Bronchial epithelial cell (primary cell): Measurements from ENCODE around the gene SEPHS1. TPM values are rescaled to one million over a fixed set of nuclear protein-coding genes. Genes with fewer than 3 reads are reported as not detected.

ENCODE experiments used
- DNase-seq: peaks from one replicate; pipeline ENCODE4 v3.0.0-alpha.2; 2010; ENCODE audit warnings: low read depth
- FAIRE-seq: peaks from 2 replicates; lab custom pipeline; 2011; peaks lifted over from hg19 to GRCh38; lab: Jason Lieb, UNC
- H3K27me3 ChIP-seq: 2 replicates; pipeline ENCODE4 v1.5.1; 2011; ENCODE audit warnings: low read length; ENCODE audit not compliant: control insufficient read depth, insufficient read depth
- H3K36me3 ChIP-seq: 2 replicates; pipeline ENCODE4 v1.5.1; 2011; ENCODE audit warnings: low read length; ENCODE audit not compliant: control insufficient read depth, insufficient read depth
- H3K4me3 ChIP-seq: 2 replicates; pipeline ENCODE4 v1.5.1; 2011; ENCODE audit warnings: mild to moderate bottlenecking, low read depth, low read length, control low read depth
- CTCF ChIP-seq: IDR thresholded peaks from 2 replicates; pipeline ENCODE4 v1.5.1; 2011; ENCODE audit warnings: mild to moderate bottlenecking, moderate library complexity, low read length, control low read depth, inconsistent platforms; ENCODE audit not compliant: insufficient read depth, severe bottlenecking
- total RNA-seq: library from RNA; depleted of rRNA; stranded (reverse); fragments of >200 nt; gene quantifications from 2 replicates; pipeline ENCODE4 v1.2.1, GENCODE V29; 2014

The SEPHS1 gene, protein sequence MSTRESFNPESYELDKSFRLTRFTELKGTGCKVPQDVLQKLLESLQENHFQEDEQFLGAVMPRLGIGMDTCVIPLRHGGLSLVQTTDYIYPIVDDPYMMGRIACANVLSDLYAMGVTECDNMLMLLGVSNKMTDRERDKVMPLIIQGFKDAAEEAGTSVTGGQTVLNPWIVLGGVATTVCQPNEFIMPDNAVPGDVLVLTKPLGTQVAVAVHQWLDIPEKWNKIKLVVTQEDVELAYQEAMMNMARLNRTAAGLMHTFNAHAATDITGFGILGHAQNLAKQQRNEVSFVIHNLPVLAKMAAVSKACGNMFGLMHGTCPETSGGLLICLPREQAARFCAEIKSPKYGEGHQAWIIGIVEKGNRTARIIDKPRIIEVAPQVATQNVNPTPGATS
- 18.7 and 22.9 TPM in 2 replicates for total RNA-seq

- H3K27me3 ChIP-seq = peaks cover 2% of the 10 kb centered on the region
- DNase-seq (peak; percentile 29), FAIRE-seq (no peak)
- TF ChIP-seq CTCF = peak; percentile 12
- H3K4me3 ChIP-seq = peak within 1 kb of the TSS; percentile 71
- peaks cover 3% of the 10 kb centered on the region for H3K36me3 ChIP-seq
Measured at GRCh38 chr10:13348216-13349017, at the start of gene SEPHS1. Gene SEPHS1, minus strand, starts transcription at chr10:13348293. Its CDS starts 3,343 bp downstream, at chr10:13344950.

GRCh38 chr10:13397052-13397451 is 49.0 kb upstream of the SEPHS1 start:
- Histone ChIP-seq H3K4me3 (no peak overlapping the region), H3K27me3 (no peaks in the 10 kb centered on the region), H3K36me3 (no peaks in the 10 kb centered on the region)
- no peak for DNase-seq
- no peak for FAIRE-seq
- no peak for TF ChIP-seq CTCF

DNA sequence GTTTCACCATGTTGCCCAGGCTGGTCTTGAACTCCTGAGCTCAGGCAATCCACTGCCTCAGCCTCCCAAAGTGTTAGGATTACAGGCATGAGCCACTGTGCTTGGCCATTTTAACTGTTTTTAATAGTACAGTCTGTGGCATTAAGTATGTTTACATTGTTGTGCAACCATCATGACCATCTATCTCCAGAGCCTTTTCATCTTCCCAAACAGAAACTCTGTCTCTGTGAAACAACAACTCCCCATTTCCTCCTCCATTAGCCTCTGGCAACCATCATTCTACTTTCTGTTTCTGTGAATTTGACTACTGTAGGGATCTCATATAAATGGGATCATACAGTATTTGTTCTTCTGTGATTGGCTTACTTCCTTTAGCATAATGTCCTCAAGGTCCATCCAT is 48.3 kb upstream of the SEPHS1 start:
- Histone ChIP-seq H3K4me3 (no peak overlapping the region), H3K36me3 (no peaks in the 10 kb centered on the region), H3K27me3 (no peaks in the 10 kb centered on the region)
- DNase-seq (no peak), FAIRE-seq (no peak)
- TF ChIP-seq CTCF = no peak

DNA sequence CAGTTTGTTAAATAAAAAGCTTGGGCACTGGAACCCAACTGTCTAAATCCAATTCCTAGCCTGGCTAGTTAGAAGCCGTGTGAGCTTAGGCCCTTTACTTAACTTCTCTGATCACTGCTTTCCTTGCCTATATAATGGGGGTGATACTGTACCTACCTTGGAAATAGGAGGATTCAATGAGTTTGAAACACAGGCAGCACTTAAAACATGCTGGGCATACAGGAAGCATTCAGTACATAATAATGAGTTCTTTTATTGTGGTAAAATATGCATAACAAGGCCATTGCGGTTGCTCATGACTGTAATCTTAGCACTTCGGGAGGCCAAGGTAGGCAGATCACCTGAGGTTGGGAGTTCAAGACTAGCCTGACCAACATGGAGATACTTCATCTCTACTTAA is 47.4 kb upstream of the SEPHS1 start:
- no peak overlapping the region for H3K4me3 ChIP-seq
- no peaks in the 10 kb centered on the region for H3K27me3 ChIP-seq
- no peak for TF ChIP-seq CTCF
- FAIRE-seq (no peak), DNase-seq (no peak)
- no peaks in the 10 kb centered on the region for H3K36me3 ChIP-seq

- no peaks in the 10 kb centered on the region for H3K36me3 ChIP-seq
- DNase-seq (no peak), FAIRE-seq (no peak)
- H3K27me3 ChIP-seq = no peaks in the 10 kb centered on the region
- TF ChIP-seq CTCF = no peak
- H3K4me3 ChIP-seq = no peak overlapping the region
Measured at GRCh38 chr10:13393640-13394039, 45.5 kb upstream of the SEPHS1 start.
